H9 (cell line): ENCODE measurements around the gene IL6ST. TPM values are rescaled to one million over a fixed set of nuclear protein-coding genes. Genes with fewer than 3 reads are reported as not detected.

Experiments used
- DNase-seq: peaks from one replicate; pipeline ENCODE4 v3.0.0-alpha.2; 2017
- H2AFZ ChIP-seq: one replicate; pipeline ENCODE4 v1.6.1; 2013; ENCODE audit warnings: mild to moderate bottlenecking, low read length, control low read depth, moderate library complexity
- H2AK5ac ChIP-seq: 2 replicates; pipeline ENCODE4 v1.6.1; 2013; ENCODE audit warnings: low read length, control low read depth, mixed read lengths; ENCODE audit not compliant: insufficient read length
- H2BK120ac ChIP-seq: one replicate; pipeline ENCODE4 v1.6.1; 2013; ENCODE audit warnings: low read depth, mild to moderate bottlenecking, low read length, control low read depth, inconsistent platforms; ENCODE audit not compliant: poor library complexity, severe bottlenecking
- H2BK12ac ChIP-seq: 2 replicates; pipeline ENCODE4 v1.6.1; 2013; ENCODE audit warnings: low read length, control low read depth, mixed read lengths, low read depth; ENCODE audit not compliant: insufficient read length
- H2BK15ac ChIP-seq: 2 replicates; pipeline ENCODE4 v1.6.1; 2013; ENCODE audit warnings: low read depth, low read length, control low read depth
- H2BK20ac ChIP-seq: one replicate; pipeline ENCODE4 v1.6.1; 2013; ENCODE audit warnings: low read depth, mild to moderate bottlenecking, low read length, control low read depth, inconsistent platforms; ENCODE audit not compliant: poor library complexity, severe bottlenecking
- H2BK5ac ChIP-seq: 2 replicates; pipeline ENCODE4 v1.6.1; 2013; ENCODE audit warnings: low read length, control low read depth, mixed read lengths; ENCODE audit not compliant: insufficient read length
- H3K14ac ChIP-seq: 2 replicates; pipeline ENCODE4 v1.6.1; 2013; ENCODE audit warnings: low read length, control low read depth; ENCODE audit not compliant: insufficient read depth
- H3K18ac ChIP-seq: 2 replicates; pipeline ENCODE4 v1.6.1; 2013; ENCODE audit warnings: low read depth, mild to moderate bottlenecking, mixed read lengths, low read length, control low read depth; ENCODE audit not compliant: insufficient read length
- H3K23ac ChIP-seq: 2 replicates; pipeline ENCODE4 v1.6.1; 2013; ENCODE audit warnings: low read length, control low read depth, mixed read lengths, low read depth; ENCODE audit not compliant: insufficient read length
- H3K23me2 ChIP-seq: 2 replicates; pipeline ENCODE4 v1.6.1; 2013; ENCODE audit warnings: low read depth, mild to moderate bottlenecking, mixed read lengths, low read length, control low read depth; ENCODE audit not compliant: insufficient read length, poor library complexity, severe bottlenecking
- H3K27ac ChIP-seq: 2 replicates; pipeline ENCODE4 v1.5.1; 2013; ENCODE audit warnings: low read length, control low read depth, mixed read lengths, low read depth; ENCODE audit not compliant: insufficient read length
- H3K27me3 ChIP-seq: 2 replicates; pipeline ENCODE4 v1.6.1; 2013; ENCODE audit warnings: low read length, control low read depth, inconsistent platforms; ENCODE audit not compliant: insufficient read depth
- H3K4ac ChIP-seq: 2 replicates; pipeline ENCODE4 v1.6.1; 2013; ENCODE audit warnings: low read depth, mild to moderate bottlenecking, control low read depth, inconsistent platforms, low read length, moderate library complexity
- H3K4me1 ChIP-seq: 2 replicates; pipeline ENCODE4 v1.6.1; 2013; ENCODE audit warnings: low read length, control low read depth, inconsistent platforms; ENCODE audit not compliant: insufficient read depth
- H3K4me2 ChIP-seq: 2 replicates; pipeline ENCODE4 v1.6.1; 2013; ENCODE audit warnings: low read length, control low read depth, mixed read lengths; ENCODE audit not compliant: insufficient read length, insufficient read depth
- H3K56ac ChIP-seq: 2 replicates; pipeline ENCODE4 v1.6.1; 2013; ENCODE audit warnings: low read depth, mild to moderate bottlenecking, mixed read lengths, low read length, control low read depth; ENCODE audit not compliant: insufficient read length
- H3K79me1 ChIP-seq: 2 replicates; pipeline ENCODE4 v1.6.1; 2013; ENCODE audit warnings: low read depth, mild to moderate bottlenecking, moderate library complexity, low read length, control low read depth, inconsistent platforms; ENCODE audit not compliant: insufficient read depth, poor library complexity, severe bottlenecking
- H3K79me2 ChIP-seq: 2 replicates; pipeline ENCODE4 v1.6.1; 2013; ENCODE audit warnings: low read length, control low read depth, inconsistent platforms; ENCODE audit not compliant: insufficient read depth
- H3K9ac ChIP-seq: 2 replicates; pipeline ENCODE4 v1.6.1; 2013; ENCODE audit warnings: low read length, control low read depth, mixed read lengths; ENCODE audit not compliant: insufficient read length; ENCODE audit errors: extremely low read depth
- H3K9me3 ChIP-seq: one replicate; pipeline ENCODE4 v1.6.1; 2013; ENCODE audit warnings: low read depth, low read length, inconsistent platforms; ENCODE audit not compliant: control insufficient read depth
- H3T11ph ChIP-seq: one replicate; pipeline ENCODE4 v1.6.1; 2013; ENCODE audit warnings: mild to moderate bottlenecking, low read length, control low read depth, inconsistent platforms
- H4K20me1 ChIP-seq: one replicate; pipeline ENCODE4 v1.6.1; 2013; ENCODE audit not compliant: control insufficient read depth, insufficient read length, insufficient read depth
- H4K5ac ChIP-seq: 2 replicates; pipeline ENCODE4 v1.6.1; 2013; ENCODE audit warnings: low read depth, mild to moderate bottlenecking, mixed read lengths, low read length, control low read depth; ENCODE audit not compliant: insufficient read length
- H4K8ac ChIP-seq: replicated peaks from 2 replicates; pipeline ENCODE4 v1.6.1; 2013; ENCODE audit warnings: low read length, control low read depth, mixed read lengths, low read depth; ENCODE audit not compliant: insufficient read length
- H4K91ac ChIP-seq: 2 replicates; pipeline ENCODE4 v1.6.1; 2013; ENCODE audit warnings: low read depth, mild to moderate bottlenecking, moderate library complexity, mixed read lengths, low read length, control low read depth; ENCODE audit not compliant: insufficient read length
- H3K27ac Mint-ChIP-seq, 3 experiments: 2 replicates in 2 of 3; 3 replicates in 1 of 3; pipeline ENCODE4 v1.8.0; 2020 to 2021; ENCODE audit warnings: mixed read lengths in 3 of 3, mild to moderate bottlenecking in 1 of 3, moderate library complexity in 1 of 3
- H3K27me3 Mint-ChIP-seq: 2 replicates; pipeline ENCODE4 v1.8.0; 2021; ENCODE audit warnings: low read depth, mild to moderate bottlenecking, moderate library complexity, mixed read lengths
- H3K36me3 Mint-ChIP-seq, 3 experiments: 2 replicates in 2 of 3; 3 replicates in 1 of 3; pipeline ENCODE4 v1.8.0; 2020 to 2021; ENCODE audit warnings: low read depth in 3 of 3, mixed read lengths in 3 of 3; ENCODE audit not compliant: insufficient read depth in 1 of 3
- H3K4me1 Mint-ChIP-seq, 2 experiments: 2 replicates each; pipeline ENCODE4 v1.8.0; 2020; ENCODE audit warnings: mixed read lengths in 2 of 2
- H3K4me3 Mint-ChIP-seq, 2 experiments: 2 replicates in 1 of 2; 3 replicates in 1 of 2; pipeline ENCODE4 v1.8.0; 2020 to 2021; ENCODE audit warnings: mild to moderate bottlenecking in 2 of 2, mixed read lengths in 2 of 2, moderate library complexity in 1 of 2
- H3K9me3 Mint-ChIP-seq, 2 experiments: 2 replicates in 1 of 2; 3 replicates in 1 of 2; pipeline ENCODE4 v1.8.0; 2020; ENCODE audit warnings: mild to moderate bottlenecking in 2 of 2, mixed read lengths in 2 of 2, moderate library complexity in 1 of 2
- CTCF ChIP-seq: fragments of 200-600 bp; sonication (generic); conservative IDR thresholded peaks from 3 replicates; pipeline ENCODE4 v1.8.0; 2021; ENCODE audit warnings: antibody characterized with exemption, mild to moderate bottlenecking
- WGBS: extraction: QIAGEN DNeasy Blood & Tissue Kit; methylation state at CpG from one replicate; pipeline ENCODE4 v1.1.7; 2013; ENCODE audit warnings: missing lambda C conversion rate, low lambda C conversion rate, mixed read lengths; ENCODE audit not compliant: insufficient read length; ENCODE audit errors: extremely low coverage; 5-methylcytosine and 5-hydroxymethylcytosine counted together
- total RNA-seq: library from RNA; stranded (reverse); gene quantifications from 2 replicates; pipeline ENCODE4 v1.2.1, GENCODE V29; 2021

The IL6ST gene
- total RNA-seq, 1 experiment from 2014 or later: 11.1 TPM

DNA sequence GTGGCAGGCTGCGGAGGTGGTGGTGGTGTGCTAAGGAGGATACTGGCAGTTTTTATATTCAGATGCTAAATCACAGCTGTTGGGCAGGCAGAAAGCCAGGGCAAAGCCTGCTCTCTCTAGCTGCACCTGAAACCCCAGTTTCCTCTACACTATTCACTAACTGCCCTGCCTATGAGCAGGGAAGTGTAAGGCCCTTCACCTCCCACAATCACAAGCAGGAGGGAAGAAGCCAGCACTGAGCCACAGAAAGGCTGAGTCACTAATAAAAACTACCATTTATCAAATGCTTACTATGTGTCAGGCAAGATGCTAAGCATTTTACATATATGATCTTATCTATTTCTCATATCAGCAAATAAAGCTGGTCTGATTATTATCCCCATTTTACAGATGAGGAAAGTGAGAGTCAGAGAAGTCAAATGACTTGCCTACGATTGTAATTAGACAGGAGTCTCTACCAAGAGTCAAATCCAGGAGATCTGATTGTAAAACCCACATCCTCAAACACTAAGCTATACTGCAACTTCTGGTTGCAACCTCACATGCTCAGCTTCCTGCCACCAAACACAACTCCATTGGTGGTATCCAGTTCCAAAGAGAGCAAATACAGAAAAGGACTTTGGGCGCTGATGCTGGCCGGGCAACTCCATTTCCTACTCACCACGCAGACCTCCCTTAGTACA lies 17.7 kb upstream of the IL6ST start:
- no peaks in the 10 kb centered on the region for H3K79me2 ChIP-seq
- no peak overlapping the region for H2AK5ac ChIP-seq
- DNase-seq: no peak
- H4K8ac ChIP-seq: no peak overlapping the region
- H4K5ac ChIP-seq: no peak overlapping the region
- Mint-ChIP-seq H3K36me3 (peaks cover 4 to 7% (median 6%) of the 10 kb centered on the region in 3 experiments; a peak in 4 of 7 replicates), H3K4me3 (no peak overlapping the region), H3K4me1 (peaks cover 4 to 7% of the 10 kb centered on the region in 2 experiments; a peak in 3 of 4 replicates), H3K27me3 (no peaks in the 10 kb centered on the region), H3K9me3 (peaks cover 13 to 19% of the 10 kb centered on the region in 2 experiments), H3K27ac (no peak overlapping the region)
- no peaks in the 10 kb centered on the region for H4K20me1 ChIP-seq
- no peak overlapping the region for H3K4ac ChIP-seq
- H3K9ac ChIP-seq: no peak overlapping the region
- H2BK20ac ChIP-seq: no peak overlapping the region
- no peak overlapping the region for H2BK15ac ChIP-seq
- H3K23ac ChIP-seq: no peak overlapping the region
- no peak overlapping the region for H3K27ac ChIP-seq
- no peaks in the 10 kb centered on the region for H3K23me2 ChIP-seq
- no peak overlapping the region for H3K14ac ChIP-seq
- no peak overlapping the region for H3K18ac ChIP-seq
- no peak overlapping the region for H2BK5ac ChIP-seq
- TF ChIP-seq CTCF: no peak
- H4K91ac ChIP-seq: no peak overlapping the region
- H2BK12ac ChIP-seq: no peak overlapping the region
- H3K4me1 ChIP-seq: no peaks in the 10 kb centered on the region
- no peaks in the 10 kb centered on the region for H3K79me1 ChIP-seq
- H3T11ph ChIP-seq: no peak overlapping the region
- H3K4me2 ChIP-seq: no peak overlapping the region
- H3K56ac ChIP-seq: no peak overlapping the region
- no peak overlapping the region for H2BK120ac ChIP-seq
- H2AFZ ChIP-seq: no peak overlapping the region
- no peaks in the 10 kb centered on the region for H3K27me3 ChIP-seq
- H3K9me3 ChIP-seq: no peaks in the 10 kb centered on the region
- no CpG with 5 or more reads among the region's 5 CpGs for WGBS
